Sigmoid colon (tissue), 7 donors: ENCODE measurements around the gene BIVM. TPM values are rescaled to one million over a fixed set of nuclear protein-coding genes. Genes with fewer than 3 reads are reported as not detected.
A peak's percentile ranks its signal among the peaks of the same experiment; 100 is the strongest.

Experiments
- DNase-seq: peaks from one replicate; pipeline ENCODE4 v3.0.0-alpha.2; 2019
- H3K27ac ChIP-seq, 4 donors: fragments of 200-600 bp; sonication (generic); one replicate each; pipeline ENCODE4 v1.5.1; 2016 to 2019; ENCODE audit warnings: mild to moderate bottlenecking in 1 of 4
- H3K27me3 ChIP-seq, 3 donors: fragments of 200-600 bp; sonication (generic); one replicate each; pipeline ENCODE4 v1.5.1; 2019; ENCODE audit warnings: mild to moderate bottlenecking in 1 of 3
- H3K36me3 ChIP-seq, 4 donors: fragments of 200-600 bp; sonication (generic); one replicate each; pipeline ENCODE4 v1.5.1; 2016 to 2019
- H3K4me1 ChIP-seq, 4 donors: fragments of 200-600 bp; sonication (generic); one replicate each; pipeline ENCODE4 v1.5.1; 2017 to 2019
- H3K4me3 ChIP-seq, 4 donors: fragments of 200-600 bp; sonication (generic); one replicate each; pipeline ENCODE4 v1.5.1; 2017 to 2019; ENCODE audit warnings: mild to moderate bottlenecking in 2 of 4, moderate library complexity in 1 of 4
- H3K9me3 ChIP-seq, 4 donors: fragments of 200-600 bp in 3 of 4; sonication (generic) in 3 of 4; one replicate each; pipeline versions ENCODE4 v1.5.1 to v1.6.1; 2013 to 2019
- CTCF ChIP-seq, 4 experiments: fragments of 450-650 bp in 3 of 4; fragments of 200-600 bp in 1 of 4; IDR thresholded peaks; one replicate each; pipeline ENCODE4 v1.5.1; 2016 to 2019; ENCODE audit warnings: antibody characterized with exemption in 4 of 4, mild to moderate bottlenecking in 3 of 4, moderate library complexity in 2 of 4
- EP300 ChIP-seq, 4 donors: sonication (generic); formaldehyde crosslinking; IDR thresholded peaks; one replicate each; pipeline ENCODE4 v1.6.1; 2017; ENCODE audit warnings: antibody characterized with exemption in 4 of 4
- POLR2A ChIP-seq, 2 donors: fragments of 450-650 bp; IDR thresholded peaks; one replicate each; pipeline ENCODE4 v1.6.1; 2016; ENCODE audit warnings: antibody characterized with exemption in 2 of 2, mild to moderate bottlenecking in 2 of 2, moderate library complexity in 2 of 2
- POLR2AphosphoS5 ChIP-seq, 4 donors: sonication (generic); formaldehyde crosslinking; IDR thresholded peaks; one replicate each; pipeline ENCODE4 v1.6.1; 2017; ENCODE audit warnings: antibody characterized with exemption in 4 of 4
- WGBS, 2 donors: extraction: QIAGEN DNeasy Blood & Tissue Kit; methylation state at CpG; one replicate each; pipeline ENCODE4 v1.1.7; 2013; 5-methylcytosine and 5-hydroxymethylcytosine counted together
- intact Hi-C: fragments of 100-400 bp; cut with DNase I; formaldehyde crosslinking; loops from one replicate; pipeline ENCODE4 v1.15.1; 2023
- polyA plus RNA-seq, 3 donors: library from polyadenylated mRNA; stranded (reverse); fragments of 200-250 nt; gene quantifications; one replicate each; pipeline ENCODE4 v1.2.3, GENCODE V29; 2013
- total RNA-seq, 4 donors: library from RNA; depleted of rRNA; stranded (reverse); fragments of >200 nt; gene quantifications; one replicate each; pipeline ENCODE4 v1.1.0, GENCODE V29; 2016
- donor health status: healthy with polysubstance abuse.
- donor health status: Bipolar disorder and iron deficiency.
- donor health status: healthy.

The BIVM gene
- total and polyA plus RNA-seq, 7 donors, result 5.4 to 31.0 (median 14.8) TPM

GRCh38 chr13:102846261-102847015, 47.5 kb downstream of the BIVM start:
- H3K9me3 ChIP-seq, result no peaks in the 10 kb centered on the region
- no peaks in the 10 kb centered on the region for H3K36me3 ChIP-seq
- H3K4me3 ChIP-seq, result peak overlapping the region; percentile 72 to 87 (median 78)
- no peak for TF ChIP-seq CTCF (IDR thresholded peaks at IDR 0.05)
- peak in 1 of 4 donors; percentile 13 for TF ChIP-seq POLR2AphosphoS5 (IDR thresholded peaks at IDR 0.05)
- peak; percentile 73 for DNase-seq
- no peaks in the 10 kb centered on the region for H3K27me3 ChIP-seq
- peak overlapping the region; percentile 94 to 98 (median 96) for H3K27ac ChIP-seq
- intact Hi-C loops, result loop anchor here (2.0 to 5.0 kb wide), 3 partner anchors 48 to 454 kb away; partner anchors contain the start of genes BIVM, POGLUT2 and TEX30
- H3K4me1 ChIP-seq, result peaks cover 0 to 31% (median 20%) of the 10 kb centered on the region in 4 donors
- 0% methylated on average over 31 of the region's 31 CpGs for WGBS, 2 donors

- Histone ChIP-seq H3K27ac (peak overlapping the region; percentile 94 to 98 (median 96)), H3K4me1 (peaks cover 0 to 31% (median 20%) of the 10 kb centered on the region in 4 donors), H3K36me3 (peaks cover 0 to 2% (median 0%) of the 10 kb centered on the region in 4 donors), H3K27me3 (no peaks in the 10 kb centered on the region), H3K4me3 (peak overlapping the region; percentile 72 to 87 (median 78)), H3K9me3 (no peaks in the 10 kb centered on the region)
- TF ChIP-seq POLR2A (IDR thresholded peaks at IDR 0.05), result no peak
- peak; percentile 37 to 66 (median 48) for TF ChIP-seq CTCF (IDR thresholded peaks at IDR 0.05)
- no peak for TF ChIP-seq POLR2AphosphoS5 (IDR thresholded peaks at IDR 0.05)
- TF ChIP-seq EP300 (IDR thresholded peaks at IDR 0.05), result no peak
- WGBS, 2 donors, result 8 to 19% methylated on average over 12 of the region's 12 CpGs
- intact Hi-C loops, result loop anchor here (2.0 to 5.0 kb wide), 3 partner anchors 49 to 455 kb away; partner anchors contain the start of genes BIVM, POGLUT2 and TEX30
- no peak for DNase-seq
Observed at GRCh38 chr13:102847272-102848234, 48.6 kb downstream of the BIVM start.

- H3K36me3 ChIP-seq, result peaks cover 0 to 16% (median 3%) of the 10 kb centered on the region in 4 donors
- H3K4me1 ChIP-seq, result peaks cover 0 to 31% (median 20%) of the 10 kb centered on the region in 4 donors
- no peak overlapping the region for H3K27ac ChIP-seq
- intact Hi-C loops, result loop anchor here (5.0 kb wide), 2 partner anchors 77 to 457 kb away; partner anchors contain the start of gene TEX30
- WGBS, 2 donors, result 93% methylated on average over 6 of the region's 6 CpGs
- no peak overlapping the region for H3K4me3 ChIP-seq
- no peaks in the 10 kb centered on the region for H3K27me3 ChIP-seq
- no peak for TF ChIP-seq POLR2A (IDR thresholded peaks at IDR 0.05)
- TF ChIP-seq POLR2AphosphoS5 (IDR thresholded peaks at IDR 0.05), result no peak
- TF ChIP-seq CTCF (IDR thresholded peaks at IDR 0.05), result no peak
- TF ChIP-seq EP300 (IDR thresholded peaks at IDR 0.05), result no peak
- DNase-seq, result no peak
- H3K9me3 ChIP-seq, result no peaks in the 10 kb centered on the region
Observed at GRCh38 chr13:102848956-102849355, 50.0 kb downstream of the BIVM start.

- Histone ChIP-seq H3K4me3 (no peak overlapping the region), H3K27me3 (no peaks in the 10 kb centered on the region), H3K4me1 (peaks cover 0 to 16% (median 7%) of the 10 kb centered on the region in 4 donors), H3K27ac (no peak overlapping the region), H3K36me3 (peaks cover 11 to 52% (median 24%) of the 10 kb centered on the region in 4 donors), H3K9me3 (no peaks in the 10 kb centered on the region)
- intact Hi-C loops, result no loop called here
- TF ChIP-seq POLR2AphosphoS5 (IDR thresholded peaks at IDR 0.05) (no peak), POLR2A (IDR thresholded peaks at IDR 0.05) (no peak), CTCF (IDR thresholded peaks at IDR 0.05) (no peak), EP300 (IDR thresholded peaks at IDR 0.05) (no peak)
- DNase-seq, result no peak
- WGBS, 2 donors, result 95 to 96% methylated on average over 3 of the region's 3 CpGs
Observed at GRCh38 chr13:102852556-102852955, 53.6 kb downstream of the BIVM start.
